Mesendoderm (in vitro differentiated cells): ENCODE measurements around the gene CENPQ.
"Not testable (repeated sequence)": the region's sequence is repeated elsewhere in the genome, so short reads cannot be mapped to it uniquely, and the experiment has no call there.

Experiments used
- DNase-seq: peaks from one replicate; pipeline ENCODE4 v3.0.0; 2013
- H2AK5ac ChIP-seq: 2 replicates; pipeline ENCODE4 v1.6.1; 2013; ENCODE audit warnings: low read length, inconsistent platforms
- H2BK120ac ChIP-seq: 2 replicates; pipeline ENCODE4 v1.6.1; 2013; ENCODE audit warnings: low read depth, mild to moderate bottlenecking, low read length, moderate library complexity, mixed read lengths
- H2BK15ac ChIP-seq: replicated peaks from 2 replicates; pipeline ENCODE4 v1.6.1; 2013; ENCODE audit warnings: low read depth, mild to moderate bottlenecking, moderate library complexity
- H2BK5ac ChIP-seq: 2 replicates; pipeline ENCODE4 v1.6.1; 2013; ENCODE audit warnings: low read length, inconsistent platforms
- H3K18ac ChIP-seq: 2 replicates; pipeline ENCODE4 v1.6.1; 2013; ENCODE audit warnings: mild to moderate bottlenecking, low read length, mixed read lengths
- H3K23ac ChIP-seq: one replicate; pipeline ENCODE4 v1.6.1; 2013; ENCODE audit warnings: low read length
- H3K27ac ChIP-seq: 2 replicates; pipeline ENCODE4 v1.5.1; 2013; ENCODE audit warnings: low read depth, mild to moderate bottlenecking, inconsistent platforms, low read length, moderate library complexity
- H3K27me3 ChIP-seq: 2 replicates; pipeline ENCODE4 v1.6.1; 2013; ENCODE audit warnings: low read length, control low read depth, mild to moderate bottlenecking, inconsistent platforms; ENCODE audit not compliant: insufficient read depth, poor library complexity
- H3K36me3 ChIP-seq: 2 replicates; pipeline ENCODE4 v1.6.1; 2013; ENCODE audit warnings: low read length, inconsistent platforms; ENCODE audit not compliant: control insufficient read depth, insufficient read depth
- H3K4ac ChIP-seq: one replicate; pipeline ENCODE4 v1.6.1; 2013; ENCODE audit warnings: low read depth, mild to moderate bottlenecking, low read length, moderate library complexity
- H3K4me1 ChIP-seq: 2 replicates; pipeline ENCODE4 v1.6.1; 2013; ENCODE audit warnings: low read depth, low read length, inconsistent platforms; ENCODE audit not compliant: control insufficient read depth
- H3K4me2 ChIP-seq: 2 replicates; pipeline ENCODE4 v1.6.1; 2013; ENCODE audit warnings: low read length
- H3K4me3 ChIP-seq: 2 replicates; pipeline ENCODE4 v1.5.1; 2013; ENCODE audit warnings: mild to moderate bottlenecking, low read length
- H3K56ac ChIP-seq: one replicate; pipeline ENCODE4 v1.6.1; 2013; ENCODE audit warnings: low read length
- H3K79me1 ChIP-seq: 2 replicates; pipeline ENCODE4 v1.6.1; 2013; ENCODE audit warnings: low read length, inconsistent platforms
- H3K79me2 ChIP-seq: 2 replicates; pipeline ENCODE4 v1.6.1; 2013; ENCODE audit warnings: mild to moderate bottlenecking, low read length; ENCODE audit not compliant: control insufficient read depth, insufficient read depth
- H3K9ac ChIP-seq: 2 replicates; pipeline ENCODE4 v1.6.1; 2013; ENCODE audit warnings: low read length, inconsistent platforms
- H4K5ac ChIP-seq: one replicate; pipeline ENCODE4 v1.6.1; 2013; ENCODE audit warnings: low read length
- H4K8ac ChIP-seq: one replicate; pipeline ENCODE4 v1.6.1; 2013; ENCODE audit warnings: low read depth, mild to moderate bottlenecking, control low read depth, low read length, moderate library complexity
- WGBS: extraction: QIAGEN DNeasy Blood & Tissue Kit; methylation state at CpG from one replicate; pipeline ENCODE4 v1.1.7; 2013; ENCODE audit warnings: low lambda C conversion rate, missing lambda C conversion rate; ENCODE audit not compliant: insufficient coverage; ENCODE audit errors: extremely low coverage; 5-methylcytosine and 5-hydroxymethylcytosine counted together

CENPQ gene

GRCh38 chr6:49463612-49463967, 420 bp downstream of the CENPQ start:
- no CpG with 5 or more reads among the region's 4 CpGs for WGBS
- H2AK5ac ChIP-seq = no peak overlapping the region
- peaks cover 9% of the 10 kb centered on the region for H3K79me1 ChIP-seq
- peak overlapping the region; percentile 62 for H3K4me3 ChIP-seq
- no peak overlapping the region for H2BK120ac ChIP-seq
- DNase-seq = no peak
- no peak overlapping the region for H3K4ac ChIP-seq
- H4K5ac ChIP-seq = no peak overlapping the region
- H2BK5ac ChIP-seq = no peak overlapping the region
- H3K27me3 ChIP-seq = no peaks in the 10 kb centered on the region
- no peak overlapping the region for H4K8ac ChIP-seq
- no peak overlapping the region for H3K23ac ChIP-seq
- peak overlapping the region; percentile 72 for H3K9ac ChIP-seq
- peaks cover 23% of the 10 kb centered on the region for H3K79me2 ChIP-seq
- peaks cover 3% of the 10 kb centered on the region for H3K4me1 ChIP-seq
- H3K18ac ChIP-seq = no peak overlapping the region
- peak overlapping the region; percentile 79 for H3K56ac ChIP-seq
- no peak overlapping the region for H3K27ac ChIP-seq
- no peak overlapping the region for H2BK15ac ChIP-seq
- H3K36me3 ChIP-seq = no peaks in the 10 kb centered on the region
- peak overlapping the region; percentile 47 for H3K4me2 ChIP-seq

DNA sequence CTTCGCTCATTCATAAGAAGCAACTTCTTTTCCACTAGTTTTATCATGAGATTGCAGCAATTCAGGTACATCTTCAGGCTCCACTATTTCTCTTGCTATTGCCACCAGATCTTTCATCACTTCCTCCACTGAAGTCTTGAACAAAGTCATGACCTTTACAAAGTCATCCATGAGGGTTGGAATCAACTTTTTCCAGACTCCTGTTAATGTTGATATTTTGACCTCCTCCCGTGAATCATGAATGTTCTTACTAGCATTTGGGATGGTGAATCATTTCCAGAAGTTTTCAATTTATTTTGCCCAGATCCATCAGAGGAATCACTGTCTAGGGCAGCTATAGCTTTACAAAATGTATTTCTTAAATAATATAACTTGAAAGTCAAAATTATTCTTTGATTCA, 1.5 kb downstream of the CENPQ start:
- Histone ChIP-seq H3K4me2 (no peak overlapping the region), H2BK15ac (no peak overlapping the region), H3K4me3 (no peak overlapping the region), H3K23ac (no peak overlapping the region), H3K18ac (no peak overlapping the region), H4K8ac (no peak overlapping the region), H3K79me2 (peaks cover 23% of the 10 kb centered on the region), H2BK5ac (no peak overlapping the region), H4K5ac (no peak overlapping the region), H3K27me3 (no peaks in the 10 kb centered on the region), H2AK5ac (no peak overlapping the region), H3K56ac (no peak overlapping the region), H3K27ac (no peak overlapping the region), H2BK120ac (no peak overlapping the region), H3K9ac (no peak overlapping the region), H3K79me1 (peaks cover 9% of the 10 kb centered on the region), H3K36me3 (no peaks in the 10 kb centered on the region), H3K4ac (no peak overlapping the region), H3K4me1 (peaks cover 3% of the 10 kb centered on the region)
- no CpG with 5 or more reads among the region's 2 CpGs for WGBS
- DNase-seq = no peak

DNA sequence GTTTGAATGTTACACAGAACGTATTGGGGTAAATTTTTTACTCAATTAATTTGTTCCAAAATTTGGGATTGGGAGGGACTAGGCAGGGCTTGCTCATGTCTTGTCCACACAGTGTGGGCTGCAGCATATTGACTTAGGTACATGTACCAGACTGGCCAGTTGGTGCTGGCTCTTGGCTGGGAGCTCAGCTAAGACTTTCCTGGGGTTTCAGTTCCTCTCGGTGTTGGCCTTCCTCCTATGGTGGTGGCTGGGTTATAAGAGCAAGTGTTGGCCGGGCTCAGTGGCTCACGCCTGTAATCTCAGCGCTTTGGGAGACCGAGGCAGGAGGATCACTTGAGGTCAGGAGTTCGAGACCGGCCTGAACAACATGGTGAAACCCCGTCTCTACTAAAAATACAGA, 4.9 kb downstream of the CENPQ start:
- no peak overlapping the region for H3K4me3 ChIP-seq
- no peaks in the 10 kb centered on the region for H3K27me3 ChIP-seq
- no peak overlapping the region for H2BK120ac ChIP-seq
- H3K56ac ChIP-seq = no peak overlapping the region
- H2BK15ac ChIP-seq = no peak overlapping the region
- H3K4me2 ChIP-seq = no peak overlapping the region
- no peak overlapping the region for H3K27ac ChIP-seq
- peaks cover 23% of the 10 kb centered on the region for H3K79me2 ChIP-seq
- no peak overlapping the region for H2BK5ac ChIP-seq
- no CpG with 5 or more reads among the region's 9 CpGs for WGBS
- H2AK5ac ChIP-seq = no peak overlapping the region
- peaks cover 9% of the 10 kb centered on the region for H3K79me1 ChIP-seq
- H3K4ac ChIP-seq = no peak overlapping the region
- H3K36me3 ChIP-seq = no peaks in the 10 kb centered on the region
- H3K18ac ChIP-seq = no peak overlapping the region
- H3K4me1 ChIP-seq = peaks cover 3% of the 10 kb centered on the region
- no peak overlapping the region for H4K8ac ChIP-seq
- no peak overlapping the region for H4K5ac ChIP-seq
- no peak for DNase-seq
- no peak overlapping the region for H3K23ac ChIP-seq
- no peak overlapping the region for H3K9ac ChIP-seq

DNA sequence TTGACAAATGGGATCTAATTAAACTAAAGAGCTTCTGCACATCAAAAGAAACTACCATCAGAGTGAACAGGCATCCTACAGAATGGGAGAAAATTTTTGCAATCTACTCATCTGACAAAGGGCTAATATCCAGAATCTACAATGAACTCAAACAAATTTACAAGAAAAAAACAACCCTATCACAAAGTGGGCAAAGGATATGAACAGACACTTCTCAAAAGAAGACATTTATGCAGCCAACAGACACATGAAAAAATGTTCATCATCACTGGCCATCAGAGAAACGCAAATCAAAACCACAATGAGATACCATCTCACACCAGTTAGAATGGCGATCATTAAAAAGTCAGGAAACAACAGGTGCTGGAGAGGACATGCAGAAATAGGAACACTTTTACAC, 13.4 kb downstream of the CENPQ start:
- H4K8ac ChIP-seq, H2BK15ac ChIP-seq, H3K23ac ChIP-seq, H2AK5ac ChIP-seq, H3K18ac ChIP-seq, H3K4me1 ChIP-seq, DNase-seq, H3K79me1 ChIP-seq, H3K79me2 ChIP-seq, H3K9ac ChIP-seq, H3K36me3 ChIP-seq, H3K4ac ChIP-seq, H3K4me3 ChIP-seq, H3K27ac ChIP-seq, H4K5ac ChIP-seq, H3K4me2 ChIP-seq, H2BK120ac ChIP-seq, H3K27me3 ChIP-seq, H2BK5ac ChIP-seq, H3K56ac ChIP-seq: not testable (repeated sequence)
- no CpG with 5 or more reads among the region's 2 CpGs for WGBS

DNA sequence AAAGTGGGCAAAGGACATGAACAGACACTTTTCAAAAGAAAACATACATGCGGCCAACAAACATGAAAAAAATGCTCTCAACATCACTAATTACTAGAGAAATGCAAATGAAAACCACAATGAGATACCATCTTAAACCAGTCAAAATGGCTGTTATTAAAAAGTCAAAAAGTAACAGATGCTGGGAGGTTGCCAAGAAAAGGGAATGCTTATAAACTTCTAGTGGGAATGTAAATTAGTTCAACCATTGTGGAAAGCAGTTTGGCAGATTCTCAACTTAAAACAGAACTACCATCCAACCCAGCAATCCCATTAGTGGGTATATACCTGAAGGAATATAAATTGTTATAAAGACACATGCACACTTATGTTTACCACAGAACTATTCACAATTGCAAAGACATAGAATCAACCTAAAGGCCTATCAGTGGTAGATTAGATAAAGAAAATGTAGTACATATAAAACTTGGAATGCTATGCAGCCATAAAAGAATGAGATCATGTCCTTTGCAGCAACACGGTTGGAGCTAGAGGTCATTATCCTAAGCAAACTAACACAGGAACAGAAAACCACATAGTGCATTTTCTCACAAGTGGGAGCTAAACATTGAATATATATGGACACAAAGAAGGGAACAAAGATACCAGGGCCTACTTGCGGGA, 16.3 kb downstream of the CENPQ start:
- H2BK5ac ChIP-seq = no peak overlapping the region
- H2BK120ac ChIP-seq = no peak overlapping the region
- no peaks in the 10 kb centered on the region for H3K27me3 ChIP-seq
- no peak overlapping the region for H3K23ac ChIP-seq
- no peak overlapping the region for H4K5ac ChIP-seq
- H3K79me2 ChIP-seq = no peaks in the 10 kb centered on the region
- H3K4ac ChIP-seq = no peak overlapping the region
- no peak overlapping the region for H3K18ac ChIP-seq
- no peak overlapping the region for H4K8ac ChIP-seq
- H3K27ac ChIP-seq = no peak overlapping the region
- no peak overlapping the region for H3K4me3 ChIP-seq
- no peak overlapping the region for H3K56ac ChIP-seq
- no CpG with 5 or more reads among the region's 3 CpGs for WGBS
- no peak for DNase-seq
- H3K9ac ChIP-seq = no peak overlapping the region
- no peaks in the 10 kb centered on the region for H3K36me3 ChIP-seq
- H3K4me2 ChIP-seq = no peak overlapping the region
- H3K4me1 ChIP-seq = no peaks in the 10 kb centered on the region
- H3K79me1 ChIP-seq = no peaks in the 10 kb centered on the region
- no peak overlapping the region for H2AK5ac ChIP-seq
- no peak overlapping the region for H2BK15ac ChIP-seq

DNA sequence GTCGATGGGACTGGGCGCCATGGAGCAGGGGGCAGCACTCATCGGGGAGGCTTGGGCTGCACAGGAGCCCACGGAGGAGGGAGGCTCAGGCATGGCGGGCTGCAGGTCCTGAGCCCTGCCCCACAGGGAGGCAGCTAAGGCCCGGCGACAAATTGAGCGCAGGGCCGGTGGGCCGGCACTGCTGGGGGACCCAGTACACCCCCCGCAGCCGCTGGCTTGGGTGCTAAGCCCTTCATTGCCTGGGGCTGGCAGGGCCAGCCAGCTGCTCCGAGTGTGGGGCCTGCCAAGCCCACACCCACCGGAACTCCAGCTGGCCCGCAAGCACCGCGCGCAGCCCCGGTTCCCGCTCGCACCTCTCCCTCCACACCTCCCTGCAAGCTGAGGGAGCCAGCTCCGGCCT, 18.7 kb downstream of the CENPQ start:
- H3K79me1 ChIP-seq, H3K56ac ChIP-seq, H3K4me2 ChIP-seq, H2AK5ac ChIP-seq, H2BK15ac ChIP-seq, H3K36me3 ChIP-seq, H3K27me3 ChIP-seq, H3K23ac ChIP-seq, H2BK5ac ChIP-seq, H3K79me2 ChIP-seq, H3K18ac ChIP-seq, DNase-seq, H4K5ac ChIP-seq, H3K4me3 ChIP-seq, H4K8ac ChIP-seq, H3K9ac ChIP-seq, H3K4ac ChIP-seq, H2BK120ac ChIP-seq, H3K27ac ChIP-seq, H3K4me1 ChIP-seq: not testable (repeated sequence)
- no CpG with 5 or more reads among the region's 22 CpGs for WGBS
